Neural cell (in vitro differentiated cells): Measurements from ENCODE around the gene SLC35B1.

Experiments
- CTCF ChIP-seq: fragments of 450-650 bp; IDR thresholded peaks from 2 replicates; pipeline ENCODE4 v1.5.1; 2014; ENCODE audit warnings: antibody characterized with exemption, mild to moderate bottlenecking, moderate library complexity; ENCODE audit not compliant: poor library complexity, severe bottlenecking
- EP300 ChIP-seq: fragments of 450-650 bp; conservative IDR thresholded peaks from 2 replicates; pipeline ENCODE4 v1.6.1; 2014; ENCODE audit warnings: antibody characterized with exemption, mild to moderate bottlenecking, moderate library complexity; ENCODE audit not compliant: poor library complexity, severe bottlenecking
- EZH2 ChIP-seq: fragments of 200-600, 300-800 bp; shearing (Covaris generic), sonication (generic); IDR thresholded peaks from 2 replicates; pipeline ENCODE4 v1.6.1; 2014; ENCODE audit warnings: antibody characterized with exemption, low read length, borderline replicate concordance, mild to moderate bottlenecking; ENCODE audit not compliant: insufficient read depth, poor library complexity, severe bottlenecking
- MXI1 ChIP-seq: fragments of 450-650 bp; conservative IDR thresholded peaks from 2 replicates; pipeline ENCODE4 v1.6.1; 2014; ENCODE audit warnings: antibody characterized with exemption, mild to moderate bottlenecking; ENCODE audit not compliant: poor library complexity, severe bottlenecking
- POLR2AphosphoS5 ChIP-seq: IDR thresholded peaks from 2 replicates; pipeline ENCODE4 v1.6.1; 2012
- RAD21 ChIP-seq: fragments of 450-650 bp; conservative IDR thresholded peaks from 2 replicates; pipeline ENCODE4 v1.6.1; 2014; ENCODE audit warnings: antibody characterized with exemption, mild to moderate bottlenecking, moderate library complexity
- REST ChIP-seq: IDR thresholded peaks from 2 replicates; pipeline ENCODE4 v1.6.1; 2012; ENCODE audit warnings: borderline replicate concordance
- SMC3 ChIP-seq: fragments of 450-650 bp; conservative IDR thresholded peaks from 2 replicates; pipeline ENCODE4 v1.6.1; 2014; ENCODE audit warnings: antibody characterized with exemption, mild to moderate bottlenecking, moderate library complexity; ENCODE audit not compliant: poor library complexity

- TF ChIP-seq EZH2 (no peak), CTCF (no peak), POLR2AphosphoS5 (no peak), EP300 (no peak), SMC3 (no peak), MXI1 (no peak), REST (no peak), RAD21 (no peak)
Measured at GRCh38 chr17:49717371-49717861, 9.7 kb upstream of the SLC35B1 start.
